Mesenchymal stem cell (in vitro differentiated cells and primary cell): ENCODE results near the gene WDR1.

ENCODE experiments used
- DNase-seq: peaks from one replicate; pipeline ENCODE4 v3.0.0-alpha.2; 2013
- H2AFZ ChIP-seq: one replicate; pipeline ENCODE4 v1.6.1; 2013; ENCODE audit warnings: low read depth, mild to moderate bottlenecking, control low read depth, inconsistent platforms, low read length, moderate library complexity
- H2AK5ac ChIP-seq: 2 replicates; pipeline ENCODE4 v1.6.1; 2013; ENCODE audit warnings: low read length, moderate library complexity, mild to moderate bottlenecking, inconsistent platforms; ENCODE audit not compliant: severe bottlenecking
- H2BK120ac ChIP-seq: one replicate; pipeline ENCODE4 v1.6.1; 2013; ENCODE audit warnings: low read depth, mild to moderate bottlenecking, inconsistent platforms, low read length, moderate library complexity
- H2BK12ac ChIP-seq, 2 experiments: one replicate each; pipeline ENCODE4 v1.6.1; 2013; ENCODE audit warnings: inconsistent platforms in 2 of 2, low read length in 2 of 2, mild to moderate bottlenecking in 2 of 2, moderate library complexity in 2 of 2, control low read depth in 1 of 2
- H2BK15ac ChIP-seq: one replicate; pipeline ENCODE4 v1.6.1; 2013; ENCODE audit warnings: mild to moderate bottlenecking, low read depth, inconsistent platforms; ENCODE audit not compliant: poor library complexity, severe bottlenecking
- H2BK5ac ChIP-seq: 2 replicates; pipeline ENCODE4 v1.6.1; 2013; ENCODE audit warnings: low read depth, mild to moderate bottlenecking, low read length, control low read depth, inconsistent platforms; ENCODE audit not compliant: poor library complexity, severe bottlenecking
- H3K14ac ChIP-seq, 2 experiments: one replicate each; pipeline ENCODE4 v1.6.1; 2013; ENCODE audit warnings: inconsistent platforms in 2 of 2, low read length in 2 of 2, control low read depth in 1 of 2, mild to moderate bottlenecking in 1 of 2, moderate library complexity in 1 of 2
- H3K18ac ChIP-seq, 2 experiments: one replicate each; pipeline ENCODE4 v1.6.1; 2013; ENCODE audit warnings: inconsistent platforms in 2 of 2, low read length in 2 of 2, control low read depth in 1 of 2, low read depth in 1 of 2, mild to moderate bottlenecking in 1 of 2
- H3K23ac ChIP-seq, 2 experiments: one replicate each; pipeline ENCODE4 v1.6.1; 2013; ENCODE audit warnings: inconsistent platforms in 2 of 2, low read length in 2 of 2, mild to moderate bottlenecking in 2 of 2, moderate library complexity in 2 of 2, control low read depth in 1 of 2
- H3K27ac ChIP-seq: 2 replicates; pipeline ENCODE4 v1.5.1; 2013; ENCODE audit warnings: mild to moderate bottlenecking, moderate library complexity, low read length, control low read depth, inconsistent platforms; ENCODE audit not compliant: poor library complexity, severe bottlenecking
- H3K27me3 ChIP-seq, 2 experiments: 2 replicates each; pipeline versions ENCODE4 v1.6.1 to v1.7.0; 2013; ENCODE audit warnings: low read length in 2 of 2, mild to moderate bottlenecking in 2 of 2, moderate library complexity in 2 of 2, control low read depth in 1 of 2, inconsistent platforms in 1 of 2; ENCODE audit not compliant: control insufficient read depth in 1 of 2, insufficient read depth in 1 of 2
- H3K36me3 ChIP-seq, 2 experiments: 2 replicates each; pipeline versions ENCODE4 v1.6.1 to v1.7.0; 2013; ENCODE audit warnings: low read length in 2 of 2, control low read depth in 1 of 2, inconsistent platforms in 1 of 2, low read depth in 1 of 2, mild to moderate bottlenecking in 1 of 2; ENCODE audit not compliant: insufficient read depth in 2 of 2, control insufficient read depth in 1 of 2
- H3K4ac ChIP-seq, 2 experiments: one replicate each; pipeline ENCODE4 v1.6.1; 2013; ENCODE audit warnings: inconsistent platforms in 2 of 2, low read length in 2 of 2, mild to moderate bottlenecking in 2 of 2, moderate library complexity in 2 of 2, control low read depth in 1 of 2, low read depth in 1 of 2
- H3K4me1 ChIP-seq: 2 replicates; pipeline ENCODE4 v1.6.1; 2013; ENCODE audit warnings: low read depth, low read length, control low read depth; ENCODE audit not compliant: control insufficient read depth, insufficient read depth
- H3K4me2 ChIP-seq: 2 replicates; pipeline ENCODE4 v1.6.1; 2013; ENCODE audit warnings: low read length, mild to moderate bottlenecking, inconsistent platforms; ENCODE audit not compliant: poor library complexity, severe bottlenecking
- H3K4me3 ChIP-seq, 2 experiments: 2 replicates each; pipeline versions ENCODE4 v1.5.1 to v1.7.0; 2013; ENCODE audit warnings: low read length in 2 of 2, mild to moderate bottlenecking in 2 of 2, control low read depth in 1 of 2, low read depth in 1 of 2; ENCODE audit not compliant: insufficient read depth in 1 of 2
- H3K79me1 ChIP-seq: replicated peaks from 2 replicates; pipeline ENCODE4 v1.6.1; 2013; ENCODE audit warnings: mild to moderate bottlenecking, control low read depth, low read length, inconsistent platforms; ENCODE audit not compliant: poor library complexity, severe bottlenecking
- H3K9ac ChIP-seq: 2 replicates; pipeline ENCODE4 v1.7.0; 2013; ENCODE audit warnings: mild to moderate bottlenecking, low read length, moderate library complexity
- H3K9me3 ChIP-seq: 2 replicates; pipeline ENCODE4 v1.7.0; 2013; ENCODE audit warnings: mild to moderate bottlenecking, low read length; ENCODE audit not compliant: control insufficient read depth
- H4K8ac ChIP-seq: one replicate; pipeline ENCODE4 v1.6.1; 2013; ENCODE audit warnings: inconsistent platforms, mild to moderate bottlenecking, low read length, moderate library complexity
- H4K91ac ChIP-seq: one replicate; pipeline ENCODE4 v1.6.1; 2013; ENCODE audit warnings: mild to moderate bottlenecking, low read length, inconsistent platforms
- WGBS: methylation state at CpG from one replicate; pipeline ENCODE4 v1.1.7; 2013; ENCODE audit warnings: mixed read lengths; 5-methylcytosine and 5-hydroxymethylcytosine counted together

The WDR1 gene

DNA sequence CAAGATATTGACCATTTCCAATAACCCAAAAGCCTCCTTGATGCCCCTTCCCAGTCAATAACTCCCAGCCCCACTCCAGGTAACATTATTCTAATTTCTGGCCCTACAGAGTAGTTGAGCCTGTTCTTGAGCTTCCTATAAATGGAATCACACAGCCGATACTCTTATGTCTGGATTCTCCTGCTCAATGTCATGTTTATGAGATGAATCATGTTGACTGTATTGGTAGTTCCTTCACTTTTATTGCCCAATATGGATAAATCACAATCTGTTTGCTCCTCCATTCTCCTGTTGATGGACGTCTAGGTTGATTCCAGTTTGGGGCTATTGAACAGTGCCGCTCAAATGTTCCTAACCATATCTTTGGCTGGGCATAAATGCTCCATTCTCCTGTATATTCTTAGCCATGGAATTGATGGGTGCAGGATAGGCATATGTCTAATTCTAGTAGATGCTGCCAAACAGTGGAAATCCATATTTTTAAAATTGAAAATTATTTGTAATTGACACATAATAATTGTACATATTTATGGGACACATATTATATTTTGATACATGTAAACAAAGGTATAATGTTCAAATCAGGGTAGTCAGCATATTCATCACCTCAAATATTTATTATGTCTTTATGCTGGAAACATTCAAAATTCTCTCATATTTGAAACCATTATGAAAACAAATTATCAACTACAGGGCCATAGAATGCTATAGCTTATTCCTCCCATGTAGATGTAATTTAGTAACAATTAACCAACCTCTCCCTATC is 54.8 kb downstream of the WDR1 start:
- H3K79me1 ChIP-seq = no peaks in the 10 kb centered on the region
- no peak overlapping the region for H2AK5ac ChIP-seq
- no peak overlapping the region for H3K4me3 ChIP-seq
- H3K27me3 ChIP-seq = no peaks in the 10 kb centered on the region
- no peak overlapping the region for H3K14ac ChIP-seq
- 100% methylated on average over 2 of the region's 3 CpGs for WGBS
- no peak overlapping the region for H2AFZ ChIP-seq
- H2BK5ac ChIP-seq = no peak overlapping the region
- no peak for DNase-seq
- no peak overlapping the region for H2BK120ac ChIP-seq
- no peak overlapping the region for H3K9ac ChIP-seq
- no peak overlapping the region for H3K4me2 ChIP-seq
- H3K9me3 ChIP-seq = no peaks in the 10 kb centered on the region
- H3K4me1 ChIP-seq = peaks cover 5% of the 10 kb centered on the region
- H3K4ac ChIP-seq = no peak overlapping the region
- no peak overlapping the region for H2BK15ac ChIP-seq
- peaks cover under 1 to 19% of the 10 kb centered on the region in 2 experiments for H3K36me3 ChIP-seq
- no peak overlapping the region for H3K23ac ChIP-seq
- no peak overlapping the region for H3K18ac ChIP-seq
- H2BK12ac ChIP-seq = no peak overlapping the region
- no peak overlapping the region for H4K91ac ChIP-seq
- no peak overlapping the region for H3K27ac ChIP-seq
- H4K8ac ChIP-seq = no peak overlapping the region

DNA sequence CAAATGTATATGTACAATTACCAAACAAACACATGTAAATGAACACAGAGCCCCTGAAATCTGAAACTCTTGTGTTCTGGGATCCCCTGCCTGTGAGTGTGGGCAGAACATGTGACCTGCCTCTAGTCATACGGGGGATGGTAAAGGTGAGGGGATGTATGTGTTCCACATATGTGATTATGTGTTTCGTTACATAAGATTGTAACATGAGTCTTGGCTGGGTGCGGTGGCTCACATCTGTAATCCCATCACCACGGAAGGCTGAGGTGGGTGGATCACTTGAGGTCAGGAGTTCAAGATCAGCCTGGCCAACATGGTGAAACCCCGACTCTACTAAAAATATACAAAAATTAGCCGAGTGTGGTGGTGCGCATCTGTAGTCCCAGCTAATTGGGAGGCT is 58.2 kb downstream of the WDR1 start:
- Histone ChIP-seq H4K8ac (no peak overlapping the region), H3K79me1 (no peaks in the 10 kb centered on the region), H2BK5ac (no peak overlapping the region), H3K27ac (no peak overlapping the region), H3K4me2 (no peak overlapping the region), H3K9me3 (no peaks in the 10 kb centered on the region), H3K27me3 (no peaks in the 10 kb centered on the region), H3K36me3 (no peaks in the 10 kb centered on the region), H2BK120ac (no peak overlapping the region), H3K23ac (no peak overlapping the region), H4K91ac (no peak overlapping the region), H3K14ac (no peak overlapping the region), H2AK5ac (no peak overlapping the region), H2BK15ac (no peak overlapping the region), H3K4me3 (no peak overlapping the region), H2AFZ (no peak overlapping the region), H3K4me1 (peaks cover 7% of the 10 kb centered on the region), H3K9ac (no peak overlapping the region), H3K18ac (no peak overlapping the region), H2BK12ac (no peak overlapping the region), H3K4ac (no peak overlapping the region)
- over 99% methylated on average over 6 of the region's 7 CpGs for WGBS
- no peak for DNase-seq

GRCh38 chr4:10057023-10057395 is 59.6 kb downstream of the WDR1 start:
- no peaks in the 10 kb centered on the region for H3K36me3 ChIP-seq
- H3K27me3 ChIP-seq = no peaks in the 10 kb centered on the region
- no peak overlapping the region for H3K23ac ChIP-seq
- H3K4ac ChIP-seq = no peak overlapping the region
- H3K79me1 ChIP-seq = no peaks in the 10 kb centered on the region
- no peak overlapping the region for H2BK120ac ChIP-seq
- no peak overlapping the region for H3K18ac ChIP-seq
- H2AK5ac ChIP-seq = no peak overlapping the region
- no peak overlapping the region for H3K9ac ChIP-seq
- no peak overlapping the region for H3K14ac ChIP-seq
- WGBS = 87% methylated on average over 3 of the region's 4 CpGs
- peaks cover 7% of the 10 kb centered on the region for H3K4me1 ChIP-seq
- no peaks in the 10 kb centered on the region for H3K9me3 ChIP-seq
- H3K27ac ChIP-seq = no peak overlapping the region
- no peak overlapping the region for H4K8ac ChIP-seq
- no peak overlapping the region for H2BK5ac ChIP-seq
- no peak overlapping the region for H3K4me2 ChIP-seq
- H2BK12ac ChIP-seq = no peak overlapping the region
- no peak overlapping the region for H2BK15ac ChIP-seq
- H3K4me3 ChIP-seq = no peak overlapping the region
- H4K91ac ChIP-seq = no peak overlapping the region
- DNase-seq = no peak
- H2AFZ ChIP-seq = no peak overlapping the region

DNA sequence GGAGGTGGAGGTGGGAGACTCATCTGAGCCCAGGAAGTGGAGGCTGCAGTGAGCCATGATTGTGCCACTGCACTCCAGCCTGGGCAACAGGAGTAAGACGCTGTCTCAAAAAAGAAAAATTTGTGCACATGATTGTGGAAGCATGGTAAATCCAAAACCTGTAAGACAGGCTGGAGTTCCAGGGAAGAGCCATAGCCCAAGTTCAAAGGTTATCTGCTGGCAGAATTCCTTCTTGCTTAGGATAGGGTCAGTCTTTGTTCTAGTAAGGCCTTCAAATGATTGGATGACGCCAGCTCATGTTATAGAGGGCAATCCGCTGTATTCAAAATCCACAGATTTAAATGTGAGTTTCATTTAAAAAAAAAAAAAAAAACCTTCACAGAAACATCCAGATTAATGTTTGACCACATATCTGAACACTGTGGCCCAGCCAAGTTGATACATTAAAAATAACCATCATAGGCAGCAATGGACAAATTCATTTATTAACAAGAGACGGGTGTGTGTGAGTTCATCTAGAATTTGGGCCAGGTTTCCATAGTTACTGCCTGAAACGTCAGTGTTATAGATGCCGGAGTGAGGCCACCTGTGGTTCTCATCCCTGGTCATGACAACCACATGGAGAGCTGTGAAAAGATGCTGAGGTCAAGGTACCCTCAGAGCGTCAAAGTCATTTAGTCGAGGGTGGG is 60.1 kb downstream of the WDR1 start:
- H2BK12ac ChIP-seq = no peak overlapping the region
- no peak overlapping the region for H2AK5ac ChIP-seq
- no peak overlapping the region for H3K9ac ChIP-seq
- H2BK15ac ChIP-seq = no peak overlapping the region
- no peaks in the 10 kb centered on the region for H3K36me3 ChIP-seq
- DNase-seq = no peak
- no peak overlapping the region for H2BK120ac ChIP-seq
- no peak overlapping the region for H3K27ac ChIP-seq
- H3K4ac ChIP-seq = no peak overlapping the region
- no peak overlapping the region for H3K14ac ChIP-seq
- no peak overlapping the region for H3K18ac ChIP-seq
- H3K23ac ChIP-seq = no peak overlapping the region
- H3K79me1 ChIP-seq = no peaks in the 10 kb centered on the region
- peaks cover 7% of the 10 kb centered on the region for H3K4me1 ChIP-seq
- no peaks in the 10 kb centered on the region for H3K9me3 ChIP-seq
- H2BK5ac ChIP-seq = no peak overlapping the region
- no peak overlapping the region for H4K8ac ChIP-seq
- no peak overlapping the region for H2AFZ ChIP-seq
- 90% methylated on average over 7 of the region's 8 CpGs for WGBS
- no peak overlapping the region for H4K91ac ChIP-seq
- no peak overlapping the region for H3K4me2 ChIP-seq
- peaks cover 0 to 4% of the 10 kb centered on the region in 2 experiments for H3K27me3 ChIP-seq
- no peak overlapping the region for H3K4me3 ChIP-seq
